GM18861 (cell line): ENCODE measurements around the gene LSP1.

Experiments used
- ATAC-seq: cut with Tn5 transposase; IDR thresholded peaks from one replicate; pipeline ENCODE4 v1.9.1; 2021; ENCODE audit not compliant: unreplicated experiment

Gene LSP1

GRCh38 chr11:1915795-1916131, 62.9 kb downstream of the LSP1 start:
- no peak for ATAC-seq

- ATAC-seq: no peak
These were observed 63.5 kb downstream of the LSP1 start for GRCh38 chr11:1916132-1916985.

GRCh38 chr11:1916986-1917522, 64.2 kb downstream of the LSP1 start:
- ATAC-seq: no peak

GRCh38 chr11:1917523-1918435, 64.9 kb downstream of the LSP1 start:
- ATAC-seq: no peak

- no peak for ATAC-seq
These were observed 65.8 kb downstream of the LSP1 start for GRCh38 chr11:1918436-1919315.

GRCh38 chr11:1919391-1920127, 66.7 kb downstream of the LSP1 start, which contains the start of gene TNNT3:
TSS of gene TNNT3 (plus strand) at chr11:1919703. CDS start at chr11:1922875, 3,172 bp downstream.
- no peak for ATAC-seq

- no peak for ATAC-seq
These were observed 67.4 kb downstream of the LSP1 start for GRCh38 chr11:1920128-1920908.

- ATAC-seq: no peak
These were observed 68.2 kb downstream of the LSP1 start for GRCh38 chr11:1920909-1921573.

- no peak for ATAC-seq
These were observed 68.8 kb downstream of the LSP1 start for GRCh38 chr11:1921574-1922141.

- no peak for ATAC-seq
These were observed 69.7 kb downstream of the LSP1 start for GRCh38 chr11:1922481-1923081.

- ATAC-seq: no peak
These were observed 70.5 kb downstream of the LSP1 start for GRCh38 chr11:1923201-1923956.

- no peak for ATAC-seq
These were observed 71.3 kb downstream of the LSP1 start for GRCh38 chr11:1924181-1924580.

GRCh38 chr11:1924646-1925372, 71.9 kb downstream of the LSP1 start:
- no peak for ATAC-seq

GRCh38 chr11:1925373-1926155, 72.7 kb downstream of the LSP1 start:
- no peak for ATAC-seq

GRCh38 chr11:1926156-1927025, 73.5 kb downstream of the LSP1 start:
- ATAC-seq: no peak
